ENCODE results near the gene ZNF655.
A peak's percentile ranks its signal among the peaks of the same experiment; 100 is the strongest.
"Not testable (repeated sequence)": the region's sequence is repeated elsewhere in the genome, so short reads cannot be mapped to it uniquely, and the experiment has no call there.

ZNF655 gene

GRCh38 chr7:99562114-99562784, 3.8 kb downstream of the ZNF655 start:
- no peak for DNase-seq
- Histone ChIP-seq H3K9me3 (ENCODE audit: severe bottlenecking) (no peaks in the 10 kb centered on the region), H3K27ac (no peak overlapping the region), H3K4me3 (ENCODE audit: low read depth, low read length) (no peak overlapping the region), H3K36me3 (peaks cover 64% of the 10 kb centered on the region), H3K27me3 (ENCODE audit: insufficient read depth, low read depth, severe bottlenecking) (no peaks in the 10 kb centered on the region)
- TF ChIP-seq CTCF (IDR thresholded peaks at IDR 0.05; ENCODE audit: low read depth, low read length) = no peak

- H3K27ac ChIP-seq = no peak overlapping the region
- no peak for TF ChIP-seq CTCF (IDR thresholded peaks at IDR 0.05; ENCODE audit: low read depth, low read length)
- H3K4me3 ChIP-seq (ENCODE audit: low read depth, low read length) = no peak overlapping the region
- peaks cover 69% of the 10 kb centered on the region for H3K36me3 ChIP-seq
- H3K9me3 ChIP-seq (ENCODE audit: severe bottlenecking) = no peaks in the 10 kb centered on the region
- no peaks in the 10 kb centered on the region for H3K27me3 ChIP-seq (ENCODE audit: insufficient read depth, low read depth, severe bottlenecking)
- no peak for DNase-seq
These were observed 4.4 kb downstream of the ZNF655 start for GRCh38 chr7:99562832-99563231.

- Histone ChIP-seq H3K4me3 (ENCODE audit: low read depth, low read length) (no peak overlapping the region), H3K9me3 (ENCODE audit: severe bottlenecking) (no peaks in the 10 kb centered on the region), H3K27ac (no peak overlapping the region), H3K27me3 (ENCODE audit: insufficient read depth, low read depth, severe bottlenecking) (no peaks in the 10 kb centered on the region), H3K36me3 (peaks cover 66% of the 10 kb centered on the region)
- DNase-seq = no peak
- TF ChIP-seq CTCF (IDR thresholded peaks at IDR 0.05; ENCODE audit: low read depth, low read length) = no peak
These were observed 5.2 kb downstream of the ZNF655 start for GRCh38 chr7:99563650-99564049.

- not testable (repeated sequence) for H3K9me3 ChIP-seq (ENCODE audit: severe bottlenecking); H3K4me3 ChIP-seq (ENCODE audit: low read depth, low read length); DNase-seq; H3K27ac ChIP-seq; H3K27me3 ChIP-seq (ENCODE audit: insufficient read depth, low read depth, severe bottlenecking)
- H3K36me3 ChIP-seq = peaks cover 54% of the 10 kb centered on the region
These were observed 10.3 kb downstream of the ZNF655 start for GRCh38 chr7:99568770-99569169.

GRCh38 chr7:99571768-99572167, 13.3 kb downstream of the ZNF655 start:
- no peak for DNase-seq
- H3K36me3 ChIP-seq = peaks cover 44% of the 10 kb centered on the region
- peak overlapping the region; percentile 31; the same call in 1 of the 2 replicates for H3K27ac ChIP-seq
- no peaks in the 10 kb centered on the region for H3K9me3 ChIP-seq (ENCODE audit: severe bottlenecking)
- no peak for TF ChIP-seq CTCF (IDR thresholded peaks at IDR 0.05; ENCODE audit: low read depth, low read length)
- no peak overlapping the region for H3K4me3 ChIP-seq (ENCODE audit: low read depth, low read length)
- no peaks in the 10 kb centered on the region for H3K27me3 ChIP-seq (ENCODE audit: insufficient read depth, low read depth, severe bottlenecking)

GRCh38 chr7:99573257-99573656, 14.8 kb downstream of the ZNF655 start:
- DNase-seq = no peak

More at GRCh38 chr7:99573257-99573656, 14.8 kb downstream of the ZNF655 start:
- no peak for TF ChIP-seq CTCF (IDR thresholded peaks at IDR 0.05; ENCODE audit: low read depth, low read length)
- Histone ChIP-seq H3K9me3 (ENCODE audit: severe bottlenecking) (no peaks in the 10 kb centered on the region), H3K27ac (no peak overlapping the region), H3K36me3 (peaks cover 35% of the 10 kb centered on the region), H3K27me3 (ENCODE audit: insufficient read depth, low read depth, severe bottlenecking) (no peaks in the 10 kb centered on the region), H3K4me3 (ENCODE audit: low read depth, low read length) (no peak overlapping the region)
